ENCODE data around the gene KCTD5.
A peak's percentile ranks its signal among the peaks of the same experiment; 100 is the strongest.
"Not testable (repeated sequence)": the region's sequence is repeated elsewhere in the genome, so short reads cannot be mapped to it uniquely, and the experiment has no call there.

KCTD5 gene

DNA sequence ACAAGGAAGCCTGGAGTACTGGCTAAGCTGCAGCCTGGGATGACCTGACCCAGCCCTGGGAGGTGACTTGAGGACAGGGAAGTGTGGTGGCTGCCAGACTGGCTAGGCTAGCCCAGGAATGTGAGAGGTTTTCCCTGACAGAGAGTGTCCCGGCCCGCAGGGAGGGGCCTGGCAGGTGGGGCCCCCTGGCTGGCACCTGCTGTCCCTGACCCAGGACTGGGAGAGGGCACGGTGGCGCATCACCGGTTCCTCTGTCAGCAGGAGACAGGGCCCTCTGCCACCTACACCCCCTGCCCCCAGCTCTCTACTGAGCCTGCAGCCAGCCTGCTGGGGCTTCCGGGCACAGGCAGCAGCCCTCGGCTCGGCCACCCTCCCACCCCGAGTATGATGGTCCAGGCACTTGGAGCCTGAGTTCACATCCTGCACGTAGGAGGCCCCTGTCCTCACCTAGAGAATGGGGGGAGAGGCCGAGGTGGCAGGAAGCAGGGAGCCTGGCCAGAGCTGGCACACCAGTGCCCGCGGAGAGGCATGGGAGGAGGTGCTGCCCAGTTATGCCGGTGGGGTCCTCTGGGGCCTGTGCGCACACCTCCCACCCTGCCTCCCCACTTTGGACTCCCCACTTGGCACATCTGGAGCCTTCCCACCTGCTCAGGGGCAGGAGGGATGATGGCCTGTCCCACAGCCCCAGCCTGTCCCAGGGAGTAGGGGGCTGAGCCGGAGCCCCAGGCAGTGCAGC is 37.2 kb downstream of the KCTD5 start:
- intact Hi-C loops (cut with DNase I; ENCODE audit: low total_unique reads) = no loop called here
- H3K27me3 ChIP-seq = peaks cover 0 to 25% of the 10 kb centered on the region in 2 donors
- H3K4me1 ChIP-seq = peaks cover 0 to 30% (median 13%) of the 10 kb centered on the region in 4 donors
- no peaks in the 10 kb centered on the region for H3K9me3 ChIP-seq
- TF ChIP-seq, protein P1, sequence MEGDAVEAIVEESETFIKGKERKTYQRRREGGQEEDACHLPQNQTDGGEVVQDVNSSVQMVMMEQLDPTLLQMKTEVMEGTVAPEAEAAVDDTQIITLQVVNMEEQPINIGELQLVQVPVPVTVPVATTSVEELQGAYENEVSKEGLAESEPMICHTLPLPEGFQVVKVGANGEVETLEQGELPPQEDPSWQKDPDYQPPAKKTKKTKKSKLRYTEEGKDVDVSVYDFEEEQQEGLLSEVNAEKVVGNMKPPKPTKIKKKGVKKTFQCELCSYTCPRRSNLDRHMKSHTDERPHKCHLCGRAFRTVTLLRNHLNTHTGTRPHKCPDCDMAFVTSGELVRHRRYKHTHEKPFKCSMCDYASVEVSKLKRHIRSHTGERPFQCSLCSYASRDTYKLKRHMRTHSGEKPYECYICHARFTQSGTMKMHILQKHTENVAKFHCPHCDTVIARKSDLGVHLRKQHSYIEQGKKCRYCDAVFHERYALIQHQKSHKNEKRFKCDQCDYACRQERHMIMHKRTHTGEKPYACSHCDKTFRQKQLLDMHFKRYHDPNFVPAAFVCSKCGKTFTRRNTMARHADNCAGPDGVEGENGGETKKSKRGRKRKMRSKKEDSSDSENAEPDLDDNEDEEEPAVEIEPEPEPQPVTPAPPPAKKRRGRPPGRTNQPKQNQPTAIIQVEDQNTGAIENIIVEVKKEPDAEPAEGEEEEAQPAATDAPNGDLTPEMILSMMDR (IDR thresholded peaks at IDR 0.05) = no peak
- peak in 1 of 2 donors; percentile 55 for DNase-seq
- H3K4me3 ChIP-seq = no peak overlapping the region
- no peak overlapping the region for H3K27ac ChIP-seq
- no peaks in the 10 kb centered on the region for H3K36me3 ChIP-seq

DNA sequence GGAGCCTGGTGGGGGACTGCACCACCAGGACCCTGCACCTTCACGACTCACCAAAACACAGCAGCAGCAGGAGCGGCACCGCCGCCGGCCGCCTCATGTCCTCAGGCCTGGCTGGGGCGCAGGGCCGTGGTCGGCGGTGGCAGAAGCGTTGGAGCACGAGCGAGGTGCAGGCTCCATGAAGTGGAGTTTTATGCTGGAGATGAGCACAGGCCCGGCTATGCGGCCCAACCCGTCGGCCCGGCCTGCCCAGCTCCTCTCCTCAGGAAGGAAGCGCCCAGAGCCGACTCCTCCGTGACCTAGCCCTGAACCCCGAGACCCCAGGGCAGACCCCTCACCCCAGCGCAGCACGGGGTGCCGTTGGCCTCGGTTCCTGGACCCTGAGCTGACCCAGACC is 37.7 kb downstream of the KCTD5 start, which contains the start of gene PRSS27:
Gene PRSS27 (minus strand): TSS at position 161 of the 394 bp plus-strand sequence. CDS start 64 bp downstream, at position 97.
- peaks cover 0 to 30% of the 10 kb centered on the region in 2 donors for H3K27me3 ChIP-seq
- peaks cover 0 to 30% (median 13%) of the 10 kb centered on the region in 4 donors for H3K4me1 ChIP-seq
- H3K36me3 ChIP-seq = no peaks in the 10 kb centered on the region
- peak in 1 of 2 donors; percentile 59 for DNase-seq
- peak within 1 kb of the TSS; percentile 50 to 55 for H3K27ac ChIP-seq
- peak within 1 kb of the TSS; percentile 61 to 67 for H3K4me3 ChIP-seq
- intact Hi-C loops (cut with DNase I; ENCODE audit: low total_unique reads) = no loop called here
- TF ChIP-seq, protein P1 (IDR thresholded peaks at IDR 0.05) = no peak
- no peaks in the 10 kb centered on the region for H3K9me3 ChIP-seq

DNA sequence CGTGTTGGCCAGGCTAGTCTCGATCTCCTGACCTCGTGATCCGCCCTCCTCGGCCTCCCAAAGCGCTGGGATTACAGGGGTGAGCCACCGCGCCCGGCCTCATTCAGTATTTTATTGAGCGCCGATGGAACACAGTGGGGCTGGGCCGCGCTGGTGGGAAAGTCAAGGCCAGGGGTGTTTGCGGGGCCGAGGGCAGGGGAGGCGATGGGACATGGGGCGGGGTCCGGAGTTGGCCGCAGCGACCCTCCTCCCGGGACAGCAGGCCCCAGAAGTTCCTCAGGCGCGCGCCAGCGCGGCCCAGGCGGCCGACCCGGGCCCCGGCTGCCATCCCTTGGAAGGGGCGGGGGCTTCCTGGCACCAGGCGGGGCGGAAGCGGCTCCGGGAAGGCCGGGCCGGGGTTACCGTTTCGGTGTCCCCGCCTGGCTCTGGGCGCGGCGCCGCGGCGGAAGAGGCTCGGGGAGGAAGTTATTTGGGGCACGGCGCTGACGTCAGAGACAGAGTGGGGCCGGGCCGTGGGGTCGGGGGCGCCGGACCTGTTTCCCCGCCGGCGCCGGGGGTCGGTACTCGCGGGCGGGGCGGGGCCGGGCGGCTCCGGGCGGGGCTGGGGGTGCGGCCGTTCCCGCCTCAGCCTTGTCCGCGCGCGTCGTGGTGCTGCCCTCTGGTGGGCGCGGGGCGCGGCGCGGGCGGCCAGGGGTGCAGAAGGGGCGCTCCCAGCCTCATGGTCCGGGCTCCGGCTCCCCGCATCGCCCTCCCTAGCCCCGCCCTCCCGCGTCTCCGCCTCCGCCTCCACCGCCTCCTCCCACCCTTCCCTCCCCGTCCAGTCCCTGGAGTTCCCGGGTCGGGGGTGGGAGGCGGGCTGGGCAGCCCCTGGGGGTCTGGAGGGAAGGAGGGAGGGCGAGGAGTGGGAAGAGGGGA is 38.7 kb downstream of the KCTD5 start:
- Histone ChIP-seq H3K36me3 (no peaks in the 10 kb centered on the region), H3K4me3 (peak overlapping the region; percentile 61 to 67), H3K9me3 (no peaks in the 10 kb centered on the region), H3K27me3 (peaks cover 0 to 26% of the 10 kb centered on the region in 2 donors), H3K27ac (peak overlapping the region; percentile 50 to 55), H3K4me1 (peaks cover 0 to 24% (median 10%) of the 10 kb centered on the region in 4 donors)
- DNase-seq = peak; percentile 70 to 83
- TF ChIP-seq, protein P1 (IDR thresholded peaks at IDR 0.05) = peak; percentile 40 to 64
- intact Hi-C loops (cut with DNase I; ENCODE audit: low total_unique reads) = no loop called here

DNA sequence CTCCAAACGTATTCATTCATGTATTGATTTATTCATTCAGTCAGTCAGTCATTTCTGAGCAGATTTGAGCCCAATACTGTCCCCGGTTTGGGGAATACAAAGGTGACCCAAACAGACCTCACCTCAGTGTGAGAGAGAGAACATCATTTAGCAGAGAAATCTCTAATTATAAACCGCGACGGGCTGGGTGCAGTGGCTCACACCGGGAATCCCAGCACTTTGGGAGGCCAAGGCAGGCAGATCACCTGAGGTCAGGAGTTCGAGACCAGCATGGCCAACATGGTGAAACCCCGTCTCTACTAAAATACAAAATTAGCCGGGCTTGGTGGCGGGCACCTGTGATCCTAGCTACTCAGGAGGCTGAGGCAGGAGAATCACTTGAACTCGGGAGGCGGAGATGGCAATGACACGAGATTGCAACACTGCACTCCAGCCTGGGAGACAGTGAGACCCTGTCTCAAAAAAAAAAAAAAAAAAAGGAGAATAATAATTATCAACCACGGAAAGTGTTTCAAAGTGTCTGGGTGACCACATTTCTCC is 39.4 kb downstream of the KCTD5 start:
- peaks cover 0 to 24% (median 10%) of the 10 kb centered on the region in 4 donors for H3K4me1 ChIP-seq
- H3K36me3 ChIP-seq; intact Hi-C loops (cut with DNase I; ENCODE audit: low total_unique reads); DNase-seq; H3K9me3 ChIP-seq: not testable (repeated sequence)
- peak overlapping the region; percentile 50 to 55 for H3K27ac ChIP-seq
- peaks cover 0 to 19% of the 10 kb centered on the region in 2 donors for H3K27me3 ChIP-seq
- H3K4me3 ChIP-seq = peak overlapping the region; percentile 61 to 67

DNA sequence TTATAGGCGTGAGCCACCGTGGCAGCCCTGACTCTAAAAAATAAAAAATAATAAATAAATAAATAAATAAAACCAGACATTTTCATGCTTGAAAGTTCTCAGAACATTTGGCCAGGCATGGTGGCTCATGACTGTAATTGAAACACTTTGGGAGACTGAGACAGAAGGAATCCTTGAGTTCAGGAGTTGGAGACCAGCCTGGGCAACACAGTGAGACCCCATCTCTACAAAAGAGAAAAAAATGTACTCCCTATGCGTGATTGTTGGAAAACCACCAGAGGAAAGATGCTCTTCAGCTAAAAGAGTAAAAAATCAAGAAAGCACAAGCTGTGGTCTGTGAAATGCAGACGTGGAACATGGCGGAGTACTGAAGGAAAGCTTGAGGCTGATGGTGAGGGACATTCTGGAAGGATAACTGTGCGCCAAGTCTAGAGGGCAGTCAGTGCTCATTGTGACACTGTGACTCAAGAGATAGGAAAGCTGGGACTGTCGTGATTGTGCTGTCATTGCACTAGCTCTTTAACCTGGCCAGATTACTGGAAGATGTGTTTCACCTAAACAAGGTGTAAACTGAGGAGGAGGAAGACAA is 41.9 kb downstream of the KCTD5 start:
- no peaks in the 10 kb centered on the region for H3K9me3 ChIP-seq

More for the DNA sequence above, 41.9 kb downstream of the KCTD5 start:
- DNase-seq = no peak
- intact Hi-C loops (cut with DNase I; ENCODE audit: low total_unique reads) = no loop called here
- Histone ChIP-seq H3K36me3 (no peaks in the 10 kb centered on the region), H3K4me1 (peaks cover 0 to 22% (median 10%) of the 10 kb centered on the region in 4 donors), H3K27me3 (peaks cover 0 to 16% of the 10 kb centered on the region in 2 donors), H3K27ac (no peak overlapping the region), H3K4me3 (no peak overlapping the region)
- TF ChIP-seq, protein P1 (IDR thresholded peaks at IDR 0.05) = no peak
